Thyroid gland (tissue), 4 donors: ENCODE results near the gene ARID5A. TPM values are rescaled to one million over a fixed set of nuclear protein-coding genes. Genes with fewer than 3 reads are reported as not detected.

Experiments
- DNase-seq, 2 donors: peaks; one replicate each; pipeline ENCODE4 v3.0.0-alpha.2; 2019
- H3K27ac ChIP-seq, 3 donors: fragments of 200-600 bp; sonication (generic); 1 replicate in 2 of 3; 2 replicates in 1 of 3; pipeline ENCODE4 v1.5.1; 2016 to 2019; ENCODE audit warnings: mild to moderate bottlenecking in 1 of 3, moderate library complexity in 1 of 3
- H3K27me3 ChIP-seq: fragments of 200-600 bp; sonication (generic); one replicate; pipeline ENCODE4 v1.5.1; 2019
- H3K36me3 ChIP-seq, 2 donors: fragments of 200-600 bp; sonication (generic); one replicate each; pipeline ENCODE4 v1.5.1; 2016 to 2019
- H3K4me1 ChIP-seq, 2 donors: fragments of 200-600 bp; sonication (generic); one replicate each; pipeline ENCODE4 v1.5.1; 2017 to 2019
- H3K4me3 ChIP-seq, 3 donors: fragments of 200-600 bp; sonication (generic); replicated peaks in 1 of 3; 1 replicate in 2 of 3; 2 replicates in 1 of 3; pipeline ENCODE4 v1.5.1; 2016; ENCODE audit warnings: mild to moderate bottlenecking in 1 of 3
- H3K9me3 ChIP-seq: fragments of 200-600 bp; sonication (generic); one replicate; pipeline ENCODE4 v1.5.1; 2017
- POLR2A ChIP-seq, 2 donors: fragments of 450-650 bp; IDR thresholded peaks; one replicate each; pipeline ENCODE4 v1.6.1; 2017; ENCODE audit warnings: antibody characterized with exemption in 2 of 2, mild to moderate bottlenecking in 2 of 2, moderate library complexity in 1 of 2
- WGBS, 2 donors: methylation state at CpG; one replicate each; pipeline ENCODE4 v1.1.5; 2017; 5-methylcytosine and 5-hydroxymethylcytosine counted together
- intact Hi-C: fragments of 100-400 bp; cut with DNase I; formaldehyde crosslinking; loops from one replicate; pipeline ENCODE4 v1.15.1; 2023
- total RNA-seq, 4 donors: library from RNA; depleted of rRNA; stranded (reverse); fragments of >200 nt; gene quantifications; one replicate each; pipeline ENCODE4 v1.2.3, GENCODE V29; 2016
- TF ChIP-seq, protein P1 (sequence below), 6 experiments: fragments of 200-600 bp in 3 of 6; fragments of 450-650 bp in 3 of 6; sonication (generic) in 3 of 6; IDR thresholded peaks; one replicate each; pipeline ENCODE4 v1.5.1; 2016 to 2019; ENCODE audit warnings: antibody characterized with exemption in 6 of 6, mild to moderate bottlenecking in 2 of 6, inconsistent platforms in 1 of 6, moderate library complexity in 1 of 6

Gene ARID5A
- total RNA-seq, 4 donors from 2014 or later = 9.2 to 29.3 (median 20.0) TPM

GRCh38 chr2:96502891-96503636 is 33.5 kb upstream of the ARID5A start:
- intact Hi-C loops = no loop called here
- DNase-seq = no peak
- Histone ChIP-seq H3K4me3 (no peak overlapping the region), H3K36me3 (no peaks in the 10 kb centered on the region), H3K4me1 (peaks cover 4 to 5% of the 10 kb centered on the region in 2 donors), H3K27ac (no peak overlapping the region), H3K27me3 (peaks cover 7% of the 10 kb centered on the region), H3K9me3 (no peaks in the 10 kb centered on the region)
- WGBS, 2 donors = 68 to 74% methylated on average over 5 to 6 of the region's 13 CpGs
- TF ChIP-seq, protein P1, sequence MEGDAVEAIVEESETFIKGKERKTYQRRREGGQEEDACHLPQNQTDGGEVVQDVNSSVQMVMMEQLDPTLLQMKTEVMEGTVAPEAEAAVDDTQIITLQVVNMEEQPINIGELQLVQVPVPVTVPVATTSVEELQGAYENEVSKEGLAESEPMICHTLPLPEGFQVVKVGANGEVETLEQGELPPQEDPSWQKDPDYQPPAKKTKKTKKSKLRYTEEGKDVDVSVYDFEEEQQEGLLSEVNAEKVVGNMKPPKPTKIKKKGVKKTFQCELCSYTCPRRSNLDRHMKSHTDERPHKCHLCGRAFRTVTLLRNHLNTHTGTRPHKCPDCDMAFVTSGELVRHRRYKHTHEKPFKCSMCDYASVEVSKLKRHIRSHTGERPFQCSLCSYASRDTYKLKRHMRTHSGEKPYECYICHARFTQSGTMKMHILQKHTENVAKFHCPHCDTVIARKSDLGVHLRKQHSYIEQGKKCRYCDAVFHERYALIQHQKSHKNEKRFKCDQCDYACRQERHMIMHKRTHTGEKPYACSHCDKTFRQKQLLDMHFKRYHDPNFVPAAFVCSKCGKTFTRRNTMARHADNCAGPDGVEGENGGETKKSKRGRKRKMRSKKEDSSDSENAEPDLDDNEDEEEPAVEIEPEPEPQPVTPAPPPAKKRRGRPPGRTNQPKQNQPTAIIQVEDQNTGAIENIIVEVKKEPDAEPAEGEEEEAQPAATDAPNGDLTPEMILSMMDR (IDR thresholded peaks at IDR 0.05) = no peak
- no peak for TF ChIP-seq POLR2A (IDR thresholded peaks at IDR 0.05)

DNA sequence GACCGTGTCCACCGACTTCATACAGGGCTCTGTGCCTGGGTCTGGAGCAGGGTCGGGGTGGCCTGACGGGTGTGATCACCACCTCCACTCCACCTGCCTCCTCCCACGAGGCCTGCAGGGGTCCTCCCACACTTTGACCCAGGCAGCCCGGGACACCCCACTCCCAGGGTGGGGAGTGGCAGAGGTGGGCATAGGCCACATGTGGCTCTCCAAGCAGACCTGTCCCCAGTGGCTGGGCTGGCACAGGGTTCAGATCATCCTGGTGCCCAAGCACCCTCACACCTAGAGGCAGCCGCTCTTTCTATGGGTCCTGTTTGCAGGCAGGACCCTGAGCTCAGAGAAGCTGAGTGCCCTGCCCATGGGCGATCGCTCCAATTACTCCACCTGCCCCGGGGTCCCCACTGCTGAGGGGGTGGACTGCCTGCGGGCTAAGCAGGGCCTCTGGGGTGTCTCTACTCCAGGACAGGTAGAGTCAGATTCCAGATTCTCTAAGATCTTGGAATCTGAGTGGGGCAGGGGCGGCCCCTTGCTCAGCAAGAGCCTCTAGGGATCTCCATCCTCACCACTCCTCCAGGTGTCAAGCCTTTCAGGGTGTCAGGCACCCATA is 32.8 kb upstream of the ARID5A start:
- intact Hi-C loops = no loop called here
- Histone ChIP-seq H3K27ac (no peak overlapping the region), H3K9me3 (no peaks in the 10 kb centered on the region), H3K4me1 (peaks cover 9 to 11% of the 10 kb centered on the region in 2 donors), H3K27me3 (peaks cover 7% of the 10 kb centered on the region), H3K4me3 (no peak overlapping the region), H3K36me3 (no peaks in the 10 kb centered on the region)
- DNase-seq = no peak
- TF ChIP-seq, protein P1 (IDR thresholded peaks at IDR 0.05) = no peak
- TF ChIP-seq POLR2A (IDR thresholded peaks at IDR 0.05) = no peak
- 87 to 89% methylated on average over 3 to 5 of the region's 12 CpGs for WGBS, 2 donors

- DNase-seq = no peak
- Histone ChIP-seq H3K9me3 (no peaks in the 10 kb centered on the region), H3K4me1 (peaks cover 9 to 17% of the 10 kb centered on the region in 2 donors), H3K27ac (no peak within 1 kb of the TSS), H3K27me3 (peaks cover 3% of the 10 kb centered on the region), H3K36me3 (no peaks in the 10 kb centered on the region), H3K4me3 (no peak within 1 kb of the TSS)
- WGBS, 2 donors = 65 to 85% methylated on average over 8 to 9 of the region's 9 CpGs
- intact Hi-C loops = loop anchor here (5.0 kb wide), 1 partner anchor 98 kb away; no protein-coding TSS in a partner anchor
- no peak for TF ChIP-seq POLR2A (IDR thresholded peaks at IDR 0.05)
- TF ChIP-seq, protein P1 (IDR thresholded peaks at IDR 0.05) = no peak
Observed at GRCh38 chr2:96505231-96505889, 31.2 kb upstream of the ARID5A start, which contains the start of gene NEURL3. Gene NEURL3 (minus strand): TSS chr2:96505357. CDS start chr2:96505286, 71 bp downstream.

- no peak for DNase-seq
- H3K36me3 ChIP-seq = no peaks in the 10 kb centered on the region
- TF ChIP-seq POLR2A (IDR thresholded peaks at IDR 0.05) = no peak
- TF ChIP-seq, protein P1 (IDR thresholded peaks at IDR 0.05) = no peak
- no peaks in the 10 kb centered on the region for H3K9me3 ChIP-seq
- no peaks in the 10 kb centered on the region for H3K27me3 ChIP-seq
- intact Hi-C loops = loop anchor here (5.0 kb wide), 1 partner anchor 99 kb away; no protein-coding TSS in a partner anchor
- no peak overlapping the region for H3K4me3 ChIP-seq
- no peak overlapping the region for H3K27ac ChIP-seq
- WGBS, 2 donors = 95% methylated on average over 6 of the region's 8 CpGs
- H3K4me1 ChIP-seq = peaks cover 9 to 17% of the 10 kb centered on the region in 2 donors
Observed at GRCh38 chr2:96506016-96506906, 30.3 kb upstream of the ARID5A start.
